LNCAP (cell line): ENCODE data around the gene COTL1.

Experiments used
- CTCF ChIP-seq: fragments of 450-650 bp; IDR thresholded peaks from 2 replicates; pipeline ENCODE4 v1.5.1; 2017; ENCODE audit warnings: mild to moderate bottlenecking

COTL1 gene

GRCh38 chr16:84548508-84548907 is 69.4 kb downstream of the COTL1 start:
- no peak for TF ChIP-seq CTCF

GRCh38 chr16:84547546-84548061 is 70.3 kb downstream of the COTL1 start:
- no peak for TF ChIP-seq CTCF

- no peak for TF ChIP-seq CTCF
Observed at GRCh38 chr16:84546669-84547545, 71.0 kb downstream of the COTL1 start.

- no peak for TF ChIP-seq CTCF
Observed at GRCh38 chr16:84545114-84545737, 72.7 kb downstream of the COTL1 start.

- TF ChIP-seq CTCF: no peak
Observed at GRCh38 chr16:84544031-84544773, 73.7 kb downstream of the COTL1 start.

GRCh38 chr16:84543253-84543652 is 74.6 kb downstream of the COTL1 start:
- TF ChIP-seq CTCF: no peak

- TF ChIP-seq CTCF: no peak
Observed at GRCh38 chr16:84541999-84542817, 75.7 kb downstream of the COTL1 start.
